T47D (cell line): ENCODE results near the gene DMKN.
A peak's percentile ranks its signal among the peaks of the same experiment; 100 is the strongest.
"Not testable (repeated sequence)": the region's sequence is repeated elsewhere in the genome, so short reads cannot be mapped to it uniquely, and the experiment has no call there.

Experiments
- DNase-seq, 2 experiments: peaks; one replicate each; pipeline versions ENCODE4 v3.0.0 to v3.0.0-alpha.2; 2011 to 2012; ENCODE audit warnings: low read depth in 1 of 2, low spot score in 1 of 2
- JUND ChIP-seq: IDR thresholded peaks from 2 replicates; pipeline ENCODE4 v1.6.1; 2012; ENCODE audit warnings: low read depth
- in situ Hi-C: cut with HindIII; loops from 2 replicates; pipeline ENCODE4 v1.10.0; 2016; ENCODE audit warnings: low sequenced_read_pairs, low pct_unique_long_range_greater_than_20kb

DMKN gene

GRCh38 chr19:35476149-35476548, 37.3 kb downstream of the DMKN start:
- no peak for DNase-seq
- TF ChIP-seq JUND, result no peak

GRCh38 chr19:35474594-35474993, 38.9 kb downstream of the DMKN start:
- DNase-seq, in situ Hi-C loops: not testable (repeated sequence)

More at GRCh38 chr19:35476149-35476548, 37.3 kb downstream of the DMKN start:
- in situ Hi-C loops, result no loop called here

DNA sequence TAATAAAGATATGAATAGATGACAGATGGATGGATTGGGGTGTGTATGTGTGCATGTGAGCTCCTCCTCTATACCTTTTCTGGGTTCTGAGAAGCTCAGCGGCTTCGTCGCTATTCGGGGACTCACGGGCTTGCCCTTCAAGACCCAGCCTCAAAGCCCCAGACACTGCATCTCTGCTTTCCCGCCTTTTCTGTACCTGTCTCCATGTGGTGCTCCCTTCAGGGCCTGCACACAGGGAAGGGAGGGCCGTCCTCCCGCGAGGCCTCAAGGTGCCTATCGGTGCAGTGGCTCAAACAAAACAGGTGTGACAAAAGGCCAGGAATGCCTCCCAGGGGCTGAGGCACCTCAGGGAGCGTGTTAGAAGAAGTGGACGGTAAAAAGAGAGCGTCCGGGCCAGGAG, 39.3 kb downstream of the DMKN start:
- DNase-seq, result no peak
- TF ChIP-seq JUND, result no peak
- in situ Hi-C loops, result no loop called here

GRCh38 chr19:35471946-35472345, 41.5 kb downstream of the DMKN start:
- in situ Hi-C loops, result no loop called here
- no peak for DNase-seq
- TF ChIP-seq JUND, result no peak

- DNase-seq, in situ Hi-C loops: not testable (repeated sequence)
Observed at GRCh38 chr19:35471075-35471474, 42.4 kb downstream of the DMKN start.

DNA sequence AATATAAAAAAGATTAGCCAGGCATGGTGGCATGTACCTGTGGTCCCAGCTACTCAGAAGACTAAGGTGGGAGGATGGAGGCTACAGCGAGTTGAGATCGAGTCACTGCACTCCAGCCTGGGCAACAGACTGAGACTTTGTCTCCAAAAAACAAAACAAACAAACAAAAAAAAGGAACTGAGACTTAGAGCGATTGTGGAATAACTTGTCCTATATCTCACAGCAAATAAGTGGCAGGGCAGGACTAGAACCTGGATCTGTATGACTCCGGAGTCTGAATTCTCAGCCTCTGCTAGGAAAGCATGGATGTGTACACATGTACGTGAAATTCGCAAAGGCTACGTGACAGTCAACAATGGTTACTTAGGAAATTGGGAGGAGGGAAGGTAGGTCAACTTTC, 43.3 kb downstream of the DMKN start:
- in situ Hi-C loops, result no loop called here
- no peak for TF ChIP-seq JUND

GRCh38 chr19:35468637-35469036, 44.8 kb downstream of the DMKN start:
- TF ChIP-seq JUND, result no peak
- in situ Hi-C loops, result no loop called here
- peak; percentile 31 to 58 for DNase-seq

More for the DNA sequence above, 43.3 kb downstream of the DMKN start:
- no peak for DNase-seq

GRCh38 chr19:35466259-35466658, 47.2 kb downstream of the DMKN start:
- no peak for TF ChIP-seq JUND
- DNase-seq, result no peak
- in situ Hi-C loops, result no loop called here

- DNase-seq, in situ Hi-C loops: not testable (repeated sequence)
Observed at GRCh38 chr19:35462956-35463355, 50.5 kb downstream of the DMKN start.

GRCh38 chr19:35462476-35462953, 50.9 kb downstream of the DMKN start:
- no peak for DNase-seq
- no peak for TF ChIP-seq JUND
- in situ Hi-C loops, result no loop called here

- in situ Hi-C loops, DNase-seq: not testable (repeated sequence)
Observed at GRCh38 chr19:35461788-35462187, 51.7 kb downstream of the DMKN start.

- in situ Hi-C loops, result no loop called here
- DNase-seq, result no peak
- no peak for TF ChIP-seq JUND
Observed at GRCh38 chr19:35461060-35461459, 52.4 kb downstream of the DMKN start.

DNA sequence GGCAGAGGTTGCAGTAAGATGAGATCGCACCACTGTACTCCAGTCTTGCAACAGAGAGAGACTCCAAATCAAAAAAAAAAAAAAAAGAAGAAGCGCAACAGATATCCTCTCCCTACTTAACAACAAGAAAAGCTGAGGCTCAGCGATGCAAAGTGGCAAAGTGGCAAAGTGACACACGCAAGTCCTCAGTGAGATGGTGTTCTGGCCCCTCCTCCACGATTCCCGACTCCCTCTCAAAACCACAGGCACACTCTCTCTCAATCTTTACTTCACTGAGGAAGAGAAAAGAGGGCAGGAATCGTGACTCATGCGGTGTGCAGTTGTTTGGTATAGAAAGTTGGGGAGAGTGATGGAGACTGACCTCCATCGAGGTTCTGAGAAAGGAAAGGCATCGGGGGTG, 52.8 kb downstream of the DMKN start:
- no peak for TF ChIP-seq JUND
- no peak for DNase-seq
- in situ Hi-C loops, result no loop called here

GRCh38 chr19:35459414-35460082, 53.9 kb downstream of the DMKN start:
- DNase-seq, result no peak
- no peak for TF ChIP-seq JUND
- in situ Hi-C loops, result no loop called here
